ENCODE results near the gene KCNK6. TPM values are rescaled to one million over a fixed set of nuclear protein-coding genes. Genes with fewer than 3 reads are reported as not detected.
A peak's percentile ranks its signal among the peaks of the same experiment; 100 is the strongest.

Gene KCNK6
- total RNA-seq, 1 experiment from 2014 or later, result 6.5 TPM

- no peak overlapping the region for H3K14ac ChIP-seq (ENCODE audit: insufficient read depth, low read length)
- H3K27ac ChIP-seq (ENCODE audit: insufficient read length, low read depth, low read length), result no peak overlapping the region
- no peak overlapping the region for H3K56ac ChIP-seq (ENCODE audit: insufficient read length, low read depth, low read length)
- no peak overlapping the region for H2AFZ ChIP-seq (ENCODE audit: low read length)
- no peaks in the 10 kb centered on the region for H3K79me1 ChIP-seq (ENCODE audit: insufficient read depth, low read depth, low read length, poor library complexity, severe bottlenecking)
- no peak overlapping the region for H2BK12ac ChIP-seq (ENCODE audit: insufficient read length, low read depth, low read length)
- H4K8ac ChIP-seq (replicated peaks; ENCODE audit: insufficient read length, low read depth, low read length), result no peak overlapping the region
- no peak overlapping the region for H2BK20ac ChIP-seq (ENCODE audit: low read depth, low read length, poor library complexity, severe bottlenecking)
- Mint-ChIP-seq H3K27me3 (ENCODE audit: low read depth) (peaks cover 32% of the 10 kb centered on the region), H3K36me3 (ENCODE audit: insufficient read depth in 1 of 3, low read depth in 3 of 3) (peaks cover 5 to 16% (median 13%) of the 10 kb centered on the region in 3 experiments; a peak in 6 of 7 replicates), H3K4me1 (peaks cover 11 to 18% of the 10 kb centered on the region in 2 experiments), H3K4me3 (no peak overlapping the region), H3K27ac (peak overlapping the region in 1 of 3 experiments; percentile 53; a peak in 1 of 7 replicates), H3K9me3 (no peaks in the 10 kb centered on the region)
- H3T11ph ChIP-seq (ENCODE audit: low read length), result no peak overlapping the region
- H3K23ac ChIP-seq (ENCODE audit: insufficient read length, low read depth, low read length), result no peak overlapping the region
- no peak overlapping the region for H2AK5ac ChIP-seq (ENCODE audit: insufficient read length, low read length)
- H4K5ac ChIP-seq (ENCODE audit: insufficient read length, low read depth, low read length), result no peak overlapping the region
- H3K4me1 ChIP-seq (ENCODE audit: insufficient read depth, low read length), result no peaks in the 10 kb centered on the region
- no peak overlapping the region for H2BK5ac ChIP-seq (ENCODE audit: insufficient read length, low read length)
- H3K79me2 ChIP-seq (ENCODE audit: insufficient read depth, low read length), result no peaks in the 10 kb centered on the region
- no peak overlapping the region for H2BK15ac ChIP-seq (ENCODE audit: low read depth, low read length)
- H3K4ac ChIP-seq (ENCODE audit: low read depth, low read length), result no peak overlapping the region
- H4K20me1 ChIP-seq (ENCODE audit: control insufficient read depth, insufficient read depth, insufficient read length), result no peaks in the 10 kb centered on the region
- no peaks in the 10 kb centered on the region for H3K9me3 ChIP-seq (ENCODE audit: control insufficient read depth, low read depth, low read length)
- no peak overlapping the region for H3K18ac ChIP-seq (ENCODE audit: insufficient read length, low read depth, low read length)
- WGBS (ENCODE audit: extremely low coverage, insufficient read length, low lambda C conversion rate), result no CpG with 5 or more reads among the region's 7 CpGs
- no peak overlapping the region for H3K9ac ChIP-seq (ENCODE audit: extremely low read depth, insufficient read length, low read length)
- no peak for DNase-seq
- H3K4me2 ChIP-seq (ENCODE audit: insufficient read depth, insufficient read length, low read length), result no peak overlapping the region
- H3K27me3 ChIP-seq (ENCODE audit: insufficient read depth, low read length), result peaks cover 9% of the 10 kb centered on the region; the same call in 1 of the 2 replicates
- H4K91ac ChIP-seq (ENCODE audit: insufficient read length, low read depth, low read length), result no peak overlapping the region
- no peak overlapping the region for H2BK120ac ChIP-seq (ENCODE audit: low read depth, low read length, poor library complexity, severe bottlenecking)
- TF ChIP-seq CTCF (conservative IDR thresholded peaks at IDR 0.05), result no peak
- H3K23me2 ChIP-seq (ENCODE audit: insufficient read length, low read depth, low read length, poor library complexity, severe bottlenecking), result peaks cover 12% of the 10 kb centered on the region
Measured at GRCh38 chr19:38323291-38323690, 3.6 kb downstream of the KCNK6 start.

All from H9 (cell line).